WTC11 (cell line): ENCODE data around the gene ABCC11. TPM values are rescaled to one million over a fixed set of nuclear protein-coding genes. Genes with fewer than 3 reads are reported as not detected.
A peak's percentile ranks its signal among the peaks of the same experiment; 100 is the strongest.
"Not testable (repeated sequence)": the region's sequence is repeated elsewhere in the genome, so short reads cannot be mapped to it uniquely, and the experiment has no call there.

Source experiments
- ATAC-seq: fragments of 200-7000 bp; cut with Tn5 transposase; 2 replicates; pipeline ENCODE4 v1.10.0; 2021; ENCODE audit warnings: mild to moderate bottlenecking, moderate library complexity
- CTCF ChIA-PET: fragments of 300-600 bp; sonication (Branson Sonifier 250); formaldehyde crosslinking; loops from one replicate; lab custom pipeline; 2021; ENCODE audit warnings: antibody characterized with exemption; lab: Charles Lee
- POLR2A ChIA-PET: fragments of 350-600 bp; sonication (Branson Sonifier 250); formaldehyde crosslinking; loops from one replicate; lab custom pipeline; 2021; ENCODE audit warnings: antibody characterized with exemption; lab: Charles Lee
- DNase-seq: peaks from one replicate; pipeline ENCODE4 v3.0.0; 2021; ENCODE audit warnings: low spot score
- H3K27ac Mint-ChIP-seq: 2 replicates; pipeline ENCODE4 v1.8.0; 2021; ENCODE audit warnings: mixed read lengths
- H3K27me3 Mint-ChIP-seq: 2 replicates; pipeline ENCODE4 v1.8.0; 2021; ENCODE audit warnings: low read depth, mild to moderate bottlenecking, moderate library complexity, mixed read lengths
- H3K36me3 Mint-ChIP-seq: 2 replicates; pipeline ENCODE4 v1.8.0; 2021; ENCODE audit warnings: mixed read lengths
- H3K4me1 Mint-ChIP-seq: 2 replicates; pipeline ENCODE4 v1.8.0; 2022; ENCODE audit warnings: mixed read lengths
- H3K4me3 Mint-ChIP-seq: 2 replicates; pipeline ENCODE4 v1.8.0; 2021; ENCODE audit warnings: mild to moderate bottlenecking, moderate library complexity, mixed read lengths
- H3K9me3 Mint-ChIP-seq: 2 replicates; pipeline ENCODE4 v1.8.0; 2021; ENCODE audit warnings: mixed read lengths
- CREM ChIP-seq: sonication (generic); formaldehyde crosslinking; IDR thresholded peaks from 2 replicates; pipeline ENCODE4 v1.8.1; 2022; ENCODE audit warnings: mild to moderate bottlenecking, missing genetic modification reagents, moderate library complexity
- E2F5 ChIP-seq: sonication (generic); formaldehyde crosslinking; IDR thresholded peaks from 2 replicates; pipeline ENCODE4 v1.8.1; 2022; ENCODE audit warnings: mild to moderate bottlenecking, moderate library complexity, missing genetic modification reagents
- EMX1 ChIP-seq: fragments of 250-450 bp; sonication (Bioruptor Pico); IDR thresholded peaks from 2 replicates; pipeline ENCODE4 v1.8.0; 2021; ENCODE audit warnings: mild to moderate bottlenecking
- ERG ChIP-seq: fragments of 250-450 bp; sonication (Bioruptor Pico); IDR thresholded peaks from 2 replicates; pipeline ENCODE4 v1.8.0; 2021; ENCODE audit warnings: mild to moderate bottlenecking
- ETV6 ChIP-seq: sonication (generic); formaldehyde crosslinking; IDR thresholded peaks from 2 replicates; pipeline ENCODE4 v1.8.1; 2022; ENCODE audit warnings: mild to moderate bottlenecking, missing genetic modification reagents
- FOXK1 ChIP-seq: sonication (generic); formaldehyde crosslinking; IDR thresholded peaks from 2 replicates; pipeline ENCODE4 v1.8.0; 2022; ENCODE audit warnings: mild to moderate bottlenecking, moderate library complexity, missing genetic modification reagents
- FOXP4 ChIP-seq: sonication (generic); formaldehyde crosslinking; IDR thresholded peaks from 2 replicates; pipeline ENCODE4 v1.8.0; 2022; ENCODE audit warnings: mild to moderate bottlenecking, missing genetic modification reagents
- GRHL2 ChIP-seq: fragments of 250-450 bp; sonication (Bioruptor Pico); IDR thresholded peaks from 2 replicates; pipeline ENCODE4 v1.8.0; 2022; ENCODE audit warnings: mild to moderate bottlenecking, moderate library complexity; ENCODE audit not compliant: insufficient replicate concordance, severe bottlenecking
- GTF2I ChIP-seq: fragments of 250-450 bp; sonication (Bioruptor Pico); conservative IDR thresholded peaks from 2 replicates; pipeline ENCODE4 v1.4.0; 2021; ENCODE audit warnings: mild to moderate bottlenecking
- JUN ChIP-seq: sonication (generic); formaldehyde crosslinking; IDR thresholded peaks from 2 replicates; pipeline ENCODE4 v1.8.0; 2023; ENCODE audit warnings: mild to moderate bottlenecking, missing genetic modification reagents
- MAX ChIP-seq: sonication (generic); formaldehyde crosslinking; IDR thresholded peaks from 2 replicates; pipeline ENCODE4 v1.8.0; 2022; ENCODE audit warnings: mild to moderate bottlenecking, missing genetic modification reagents
- NFYB ChIP-seq: sonication (generic); formaldehyde crosslinking; conservative IDR thresholded peaks from 2 replicates; pipeline ENCODE4 v1.8.0; 2022; ENCODE audit warnings: low read depth, missing genetic modification reagents
- SMAD3 ChIP-seq: sonication (generic); formaldehyde crosslinking; IDR thresholded peaks from 2 replicates; pipeline ENCODE4 v1.8.0; 2022; ENCODE audit warnings: missing genetic modification reagents, mild to moderate bottlenecking, borderline replicate concordance
- SP1 ChIP-seq: sonication (generic); formaldehyde crosslinking; conservative IDR thresholded peaks from 2 replicates; pipeline ENCODE4 v1.8.1; 2022; ENCODE audit warnings: missing genetic modification reagents
- TP53 ChIP-seq: sonication (generic); formaldehyde crosslinking; IDR thresholded peaks from 2 replicates; pipeline ENCODE4 v1.8.1; 2023; ENCODE audit warnings: mild to moderate bottlenecking, missing genetic modification reagents
- ZMAT4 ChIP-seq: fragments of 250-450 bp; sonication (Bioruptor Pico); IDR thresholded peaks from 2 replicates; pipeline ENCODE4 v1.9.0; 2021; ENCODE audit warnings: mild to moderate bottlenecking
- ZNF219 ChIP-seq: sonication (generic); formaldehyde crosslinking; IDR thresholded peaks from 2 replicates; pipeline ENCODE4 v1.8.0; 2023; ENCODE audit warnings: missing genetic modification reagents, mild to moderate bottlenecking, borderline replicate concordance
- ZNF232 ChIP-seq: sonication (generic); formaldehyde crosslinking; IDR thresholded peaks from 2 replicates; pipeline ENCODE4 v1.8.0; 2022; ENCODE audit warnings: mild to moderate bottlenecking, missing genetic modification reagents
- total RNA-seq: library from RNA; stranded (reverse); gene quantifications from 3 replicates; pipeline ENCODE4 v1.2.3, GENCODE V29; 2021

The ABCC11 gene
- total RNA-seq, 1 experiment from 2014 or later = not detected

- TF ChIP-seq E2F5 (CRISPR knock-in tag) = 0 out of 2 replicates have a peak, but pooled peaks have one; percentile 16
- peak; percentile 88 for TF ChIP-seq CREM (CRISPR knock-in tag)
- peak; percentile 81 for TF ChIP-seq SP1 (CRISPR knock-in tag)
- peak; percentile 83; the same call in 1 of the 2 replicates for TF ChIP-seq ETV6 (CRISPR knock-in tag)
- TF ChIP-seq NFYB = no peak
- TF ChIP-seq ERG (CRISPR knock-in tag) = peak; percentile 58; the same call in 1 of the 2 replicates
- TF ChIP-seq ZNF232 (CRISPR knock-in tag) = 0 out of 2 replicates have a peak, but pooled peaks have one; percentile 49
- TF ChIP-seq SMAD3 = 0 out of 2 replicates have a peak, but pooled peaks have one; percentile 75
- TF ChIP-seq TP53 (CRISPR knock-in tag) = no peak
- TF ChIP-seq FOXP4 (CRISPR knock-in tag) = peak; percentile 56
- TF ChIP-seq ZMAT4 (CRISPR knock-in tag) = no peak
- TF ChIP-seq GRHL2 (CRISPR knock-in tag) = no peak
Measured at GRCh38 chr16:48244080-48244862, 3.1 kb downstream of the ABCC11 start, which contains the start of gene LONP2 (continued).

- H3K27me3 Mint-ChIP-seq, CTCF ChIA-PET, H3K4me3 Mint-ChIP-seq, ATAC-seq, H3K36me3 Mint-ChIP-seq, DNase-seq, POLR2A ChIA-PET, H3K27ac Mint-ChIP-seq: not testable (repeated sequence)
- TF ChIP-seq GTF2I (CRISPR knock-in tag) = peak; percentile 56; the same call in 1 of the 2 replicates
- Mint-ChIP-seq H3K9me3 (peaks cover 15% of the 10 kb centered on the region), H3K4me1 (peaks cover 13% of the 10 kb centered on the region)
Measured at GRCh38 chr16:48240147-48240546, 7.2 kb downstream of the ABCC11 start.

GRCh38 chr16:48236286-48236685 lies 11.1 kb downstream of the ABCC11 start:
- no peaks in the 10 kb centered on the region; the same call in 1 of the 2 replicates for H3K27me3 Mint-ChIP-seq
- no peak for DNase-seq
- POLR2A ChIA-PET = no interaction called here
- peaks cover 13% of the 10 kb centered on the region for H3K9me3 Mint-ChIP-seq
- H3K4me3 Mint-ChIP-seq = no peak overlapping the region
- CTCF ChIA-PET = interaction anchor here (2.0 kb wide), 1 partner anchor 387 kb away, joined by 7 read pairs; no protein-coding TSS in a partner anchor
- 0 out of 2 replicates have a peak, but pooled peaks cover 5% of the 10 kb centered on the region for H3K36me3 Mint-ChIP-seq
- TF ChIP-seq JUN (CRISPR knock-in tag) (no peak), ZNF219 (no peak), EMX1 (CRISPR knock-in tag) (no peak), FOXK1 (no peak), MAX (CRISPR knock-in tag) (no peak)
- TF ChIP-seq, all 79 proteins: peak for 0
- H3K4me1 Mint-ChIP-seq = peaks cover 13% of the 10 kb centered on the region
- no peak for ATAC-seq
- H3K27ac Mint-ChIP-seq = no peak overlapping the region
